NCI-H1694 (cell line): ENCODE measurements around the gene PRKAR1A.

ENCODE experiments used
- DNase-seq: peaks from one replicate; lab custom pipeline; 2025; lab: John Stamatoyannopoulos, UW

PRKAR1A gene

DNA sequence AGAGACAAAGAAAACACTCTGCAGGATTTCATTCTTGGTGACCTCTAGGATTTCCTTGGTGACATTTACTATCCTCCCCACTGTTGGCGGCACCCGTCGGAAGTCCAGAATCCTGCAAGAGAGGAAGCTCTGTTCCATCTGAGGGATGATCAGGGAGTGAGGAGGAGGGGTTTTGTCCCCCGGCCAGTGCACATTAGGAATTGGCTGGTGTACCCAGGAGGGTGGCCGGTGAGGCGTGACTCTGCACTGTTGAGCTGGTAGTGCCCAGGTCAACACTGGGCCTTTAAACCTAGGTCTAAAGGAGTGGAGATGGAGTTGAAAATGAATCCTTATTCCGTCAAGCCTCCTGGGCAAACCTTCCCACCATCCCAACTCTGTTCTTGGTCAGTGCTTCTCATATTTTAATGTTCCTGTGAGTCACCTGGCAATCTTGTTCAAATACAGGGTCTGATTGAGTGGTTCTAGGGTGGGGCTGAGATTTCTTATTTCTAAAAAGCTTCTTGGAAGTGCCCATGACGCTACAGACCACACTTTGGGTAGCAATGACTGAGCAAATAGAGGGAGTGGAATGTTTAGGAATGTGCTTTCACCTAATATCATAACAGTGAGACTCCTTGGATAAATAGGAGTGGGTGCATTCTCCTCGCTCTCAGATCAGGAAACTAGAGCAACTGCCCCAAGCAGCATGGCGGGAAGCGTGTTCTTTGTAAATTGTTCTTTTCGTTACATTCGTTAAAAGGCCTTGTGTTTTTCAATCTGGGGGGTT lies 30.7 kb downstream of the PRKAR1A start:
- no peak for DNase-seq

DNA sequence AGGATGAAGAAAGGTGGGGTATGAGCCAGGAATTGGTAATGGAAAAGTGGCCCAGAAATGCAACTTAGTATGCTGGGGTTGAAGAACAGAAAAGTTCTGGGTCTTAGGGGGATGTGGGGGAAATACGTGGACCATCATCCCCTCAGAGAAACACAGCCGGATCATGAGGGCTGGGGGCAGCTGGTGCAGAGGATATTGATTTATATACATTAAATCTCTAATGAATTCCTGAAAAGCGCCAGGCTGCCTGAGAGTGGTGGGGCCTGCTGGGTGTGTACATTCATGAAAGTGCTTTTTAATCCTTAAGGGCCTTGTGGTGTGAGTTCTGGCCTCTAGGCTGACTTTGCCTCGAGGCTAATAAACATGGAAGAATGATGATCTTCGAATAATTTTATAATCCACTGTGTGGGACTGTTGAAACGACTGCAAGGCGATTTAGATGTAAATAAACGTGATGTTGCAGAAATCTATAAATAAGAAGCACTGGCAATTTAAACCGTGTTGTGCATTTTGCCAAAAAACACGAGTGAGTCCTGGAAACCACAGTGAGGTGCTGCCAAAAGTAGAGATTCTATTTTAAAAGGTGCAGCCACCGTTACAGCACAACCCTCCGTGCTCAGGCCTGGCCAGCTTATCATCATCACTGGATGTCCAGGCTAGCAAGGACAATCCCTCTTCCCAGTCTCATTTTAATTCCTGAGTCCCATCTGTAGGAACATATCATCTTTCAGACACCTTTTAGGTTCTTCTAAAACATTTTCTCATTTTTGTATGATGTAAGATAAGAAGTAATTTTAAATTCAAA lies 32.1 kb downstream of the PRKAR1A start:
- DNase-seq, result no peak

- no peak for DNase-seq
These were observed 44.3 kb downstream of the PRKAR1A start for GRCh38 chr17:68556551-68556950.

DNA sequence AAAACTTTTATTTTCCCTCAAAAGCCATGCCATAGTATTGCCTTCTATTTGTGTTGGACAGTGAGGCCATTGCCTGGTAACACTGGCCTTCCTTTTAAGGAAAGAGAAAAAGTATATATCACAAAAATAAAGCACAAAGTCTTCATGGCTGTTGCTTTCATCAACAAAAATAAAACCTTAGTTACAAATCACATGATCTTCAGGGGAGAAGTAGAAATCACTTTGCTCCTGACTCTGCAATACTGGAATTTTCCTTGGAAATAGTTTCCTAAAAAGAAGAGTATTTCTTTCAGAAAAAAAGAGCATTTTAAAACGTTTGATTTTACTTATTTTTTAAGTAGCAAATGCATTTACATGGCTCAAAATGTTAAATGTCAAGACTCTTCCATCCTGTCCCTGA lies 47.1 kb downstream of the PRKAR1A start:
- DNase-seq, result no peak

- no peak for DNase-seq
These were observed 48.9 kb downstream of the PRKAR1A start for GRCh38 chr17:68560966-68561720.

- no peak for DNase-seq
These were observed 50.5 kb downstream of the PRKAR1A start for GRCh38 chr17:68562736-68563135.

DNA sequence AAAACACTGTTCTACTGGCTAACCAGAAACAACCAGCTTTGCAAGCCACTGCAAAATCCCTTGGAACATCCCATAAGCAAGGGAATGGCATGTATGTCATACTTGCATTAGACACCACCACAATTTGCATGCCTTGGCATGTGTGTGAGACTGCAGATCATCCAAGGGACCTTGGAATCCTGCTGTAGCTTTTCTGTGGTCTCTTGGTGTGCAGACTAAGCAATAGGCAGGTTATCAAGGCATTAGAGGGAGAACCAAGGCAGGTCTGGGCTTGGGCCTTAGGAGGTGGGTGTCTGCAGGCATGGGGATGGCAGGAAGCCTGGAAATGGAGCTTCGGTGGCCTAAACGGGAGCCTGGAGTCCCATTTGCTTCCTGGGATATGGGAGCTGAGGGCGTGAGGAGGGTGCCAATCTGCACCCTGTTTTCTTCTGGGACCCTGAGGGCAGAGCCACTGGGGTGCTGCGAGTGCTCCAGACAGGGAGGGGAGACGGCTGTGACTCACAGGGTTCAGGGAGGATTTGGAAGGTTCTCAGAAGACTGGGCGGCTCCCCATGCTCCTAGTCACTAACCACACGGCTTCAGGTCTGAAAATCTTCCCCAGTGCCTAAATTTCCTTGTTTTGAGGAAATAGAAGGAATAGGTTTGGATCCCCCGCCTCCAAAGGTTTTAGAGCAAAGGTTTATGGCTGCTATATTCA lies 52.3 kb downstream of the PRKAR1A start:
- DNase-seq, result no peak

DNA sequence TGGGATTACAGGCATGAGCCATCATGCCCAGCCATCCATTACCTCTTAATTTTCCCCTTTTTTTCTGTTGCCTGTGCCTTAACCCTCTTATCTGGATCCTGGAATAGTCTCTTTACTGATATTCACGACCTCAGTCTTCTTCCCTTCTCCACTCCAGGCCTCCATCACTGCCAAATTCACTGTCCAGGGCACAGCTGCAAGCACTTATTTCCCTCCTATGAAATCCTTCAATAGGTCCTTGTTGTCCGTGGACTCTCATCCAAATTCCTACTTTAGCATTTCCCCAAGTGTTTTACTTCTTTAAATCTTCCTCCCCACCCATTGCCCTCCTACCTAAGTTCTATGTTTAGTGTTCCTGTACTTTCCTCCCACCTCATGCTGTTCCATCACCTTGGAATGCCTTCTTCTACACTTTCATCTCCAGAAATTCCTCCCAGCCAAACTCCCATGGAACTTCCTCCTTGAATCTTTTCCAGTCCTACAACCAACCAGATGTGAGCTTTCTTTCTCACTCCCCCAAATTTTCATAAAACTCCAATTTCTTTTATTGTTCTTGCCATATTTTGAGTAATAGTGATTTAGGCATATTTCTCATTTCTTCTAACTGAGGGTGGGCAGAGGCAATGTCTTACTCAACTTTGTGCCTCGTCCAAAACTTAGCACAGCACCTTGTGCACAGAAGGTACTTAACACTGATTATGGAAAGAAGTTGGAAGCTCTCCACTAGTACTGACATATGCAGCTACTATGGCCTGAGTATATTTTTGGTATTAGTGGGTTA lies 53.6 kb downstream of the PRKAR1A start:
- DNase-seq, result no peak

DNA sequence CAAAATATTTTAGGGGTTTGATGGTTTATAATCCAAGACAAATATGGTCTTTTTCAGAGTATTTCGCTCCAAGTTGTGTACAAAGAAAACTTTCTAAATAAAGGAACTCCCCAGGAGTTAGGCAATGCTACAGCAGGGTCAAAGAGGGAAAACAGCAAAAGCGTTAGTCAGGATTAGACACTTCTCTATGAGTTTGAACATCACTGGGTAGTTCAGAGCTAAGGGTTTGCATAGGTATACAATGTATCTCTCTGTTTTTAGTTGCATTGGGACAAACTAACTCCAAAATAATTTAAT lies 54.2 kb downstream of the PRKAR1A start:
- no peak for DNase-seq

GRCh38 chr17:68567035-68567434 lies 54.8 kb downstream of the PRKAR1A start:
- DNase-seq, result no peak

- no peak for DNase-seq
These were observed 55.4 kb downstream of the PRKAR1A start for GRCh38 chr17:68567581-68567980.

DNA sequence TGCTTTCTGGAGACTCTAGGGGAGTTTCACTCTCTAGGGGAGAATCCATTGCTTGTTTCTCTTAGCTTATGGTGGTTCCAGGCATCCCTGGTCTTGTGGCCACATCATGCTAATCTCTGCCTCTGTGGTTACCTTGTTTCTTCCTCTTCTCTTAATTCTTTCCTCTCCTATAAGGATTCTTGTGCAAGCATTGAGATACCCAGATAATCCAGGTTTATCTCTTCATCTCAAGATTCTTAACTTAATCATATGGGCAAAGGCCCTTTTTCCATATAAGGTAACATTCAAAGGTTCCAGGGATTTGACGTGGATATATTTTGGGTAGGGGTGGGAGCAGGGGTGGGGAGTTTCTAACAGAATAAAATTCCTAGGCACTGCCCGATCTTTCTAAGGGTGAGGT lies 56.4 kb downstream of the PRKAR1A start:
- DNase-seq, result no peak

- DNase-seq, result no peak
These were observed 57.1 kb downstream of the PRKAR1A start for GRCh38 chr17:68569346-68569745.

DNA sequence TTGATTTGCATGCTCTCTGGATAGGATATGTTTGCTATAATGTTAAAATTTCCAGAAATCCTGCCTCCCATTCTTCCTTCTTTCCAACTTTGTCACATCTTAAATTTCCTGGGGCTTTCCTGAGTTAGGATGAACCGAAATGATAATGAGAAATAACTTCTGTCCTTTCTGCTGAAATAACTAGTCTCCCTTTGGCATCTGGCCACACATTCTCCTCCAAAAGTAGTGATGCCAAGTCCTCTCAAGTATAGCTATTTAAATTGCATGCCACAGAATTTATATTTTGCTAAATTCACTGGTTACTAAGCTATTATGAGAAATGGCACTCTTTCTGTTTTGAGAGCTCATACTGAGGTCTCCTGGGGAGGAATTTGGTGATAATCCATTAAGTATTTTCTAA lies 58.3 kb downstream of the PRKAR1A start:
- DNase-seq, result no peak

GRCh38 chr17:68572138-68572842 lies 60.1 kb downstream of the PRKAR1A start:
- no peak for DNase-seq

- no peak for DNase-seq
These were observed 61.1 kb downstream of the PRKAR1A start for GRCh38 chr17:68573338-68573737.

- no peak for DNase-seq
These were observed 63.9 kb downstream of the PRKAR1A start for GRCh38 chr17:68576137-68576536.

- DNase-seq, result no peak
These were observed 64.7 kb downstream of the PRKAR1A start for GRCh38 chr17:68576811-68577496.

DNA sequence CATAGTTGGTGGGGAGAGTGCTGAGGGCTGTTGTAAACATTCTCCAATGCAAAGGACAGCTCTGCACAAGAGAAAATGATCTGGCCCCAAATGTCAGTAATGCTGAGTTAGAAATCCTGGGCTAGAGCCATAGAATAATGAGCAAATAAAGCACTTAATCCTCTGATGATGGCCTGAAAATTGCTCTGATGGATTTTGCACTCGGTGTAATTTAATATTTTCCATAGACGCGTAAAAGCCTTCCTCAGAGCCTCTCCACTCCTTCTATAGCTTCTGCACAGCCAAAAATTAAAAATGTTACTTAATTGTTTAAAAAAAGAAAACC lies 65.2 kb downstream of the PRKAR1A start:
- DNase-seq, result no peak

DNA sequence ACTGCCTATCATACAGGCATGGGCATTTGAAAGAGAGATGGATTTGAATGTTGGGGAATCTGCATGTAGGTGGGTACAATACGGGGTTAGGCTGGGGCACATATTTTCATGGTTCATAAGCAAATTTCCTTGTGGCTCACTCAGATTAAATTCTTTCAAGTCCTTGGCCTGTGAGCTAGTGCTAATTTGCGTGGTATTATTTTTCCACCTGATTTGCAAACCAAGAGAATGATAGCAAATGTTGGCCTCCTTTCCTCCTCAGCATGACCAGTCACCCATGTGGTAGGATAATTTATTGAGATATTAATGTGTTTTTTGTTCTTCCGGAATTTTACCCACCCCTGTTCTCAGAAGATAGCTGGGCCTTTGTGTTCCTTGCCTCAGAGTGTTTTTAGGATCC lies 66.0 kb downstream of the PRKAR1A start:
- no peak for DNase-seq
